HEK293 (cell line): ENCODE results near the gene NDN.

ENCODE experiments used
- AEBP2 ChIP-seq: fragments of 450-650 bp; formaldehyde crosslinking; IDR thresholded peaks from 2 replicates; pipeline ENCODE4 v1.5.1; 2016; ENCODE audit warnings: missing biosample characterization, missing genetic modification characterization, borderline replicate concordance
- ATF2 ChIP-seq: fragments of 450-650 bp; formaldehyde crosslinking; IDR thresholded peaks from 2 replicates; pipeline ENCODE4 v1.5.1; 2016; ENCODE audit warnings: missing biosample characterization, missing genetic modification characterization, low read depth
- CTCF ChIP-seq: fragments of 450-650 bp; formaldehyde crosslinking; IDR thresholded peaks from 2 replicates; pipeline ENCODE4 v1.5.1; 2016; ENCODE audit warnings: missing biosample characterization, missing genetic modification characterization
- IKZF3 ChIP-seq: fragments of 450-650 bp; IDR thresholded peaks from 2 replicates; pipeline ENCODE4 v1.5.0; 2018; ENCODE audit warnings: missing biosample characterization, mild to moderate bottlenecking, missing genetic modification characterization, moderate library complexity
- KLF17 ChIP-seq: fragments of 450-650 bp; formaldehyde crosslinking; IDR thresholded peaks from 2 replicates; pipeline ENCODE4 v1.5.1; 2016; ENCODE audit warnings: missing biosample characterization, missing genetic modification characterization
- REST ChIP-seq: fragments of 450-650 bp; formaldehyde crosslinking; IDR thresholded peaks from 2 replicates; pipeline ENCODE4 v1.5.1; 2016; ENCODE audit warnings: missing biosample characterization, missing genetic modification characterization
- ZBTB26 ChIP-seq: fragments of 450-650 bp; formaldehyde crosslinking; optimal IDR thresholded peaks from 2 replicates; pipeline ENCODE3; 2016; ENCODE audit warnings: missing biosample characterization, mild to moderate bottlenecking, missing genetic modification characterization
- ZNF138 ChIP-seq: fragments of 450-650 bp; formaldehyde crosslinking; IDR thresholded peaks from 2 replicates; pipeline ENCODE4 v1.5.1; 2016; ENCODE audit warnings: missing biosample characterization, missing genetic modification characterization, borderline replicate concordance
- ZNF404 ChIP-seq: fragments of 450-650 bp; formaldehyde crosslinking; IDR thresholded peaks from 2 replicates; pipeline ENCODE4 v1.5.1; 2017; ENCODE audit warnings: missing biosample characterization, missing genetic modification characterization
- ZNF76 ChIP-seq: fragments of 450-650 bp; formaldehyde crosslinking; IDR thresholded peaks from 2 replicates; pipeline ENCODE4; 2016; ENCODE audit warnings: low read depth, missing biosample characterization, missing genetic modification characterization, borderline replicate concordance
- ZNF777 ChIP-seq: fragments of 450-650 bp; formaldehyde crosslinking; IDR thresholded peaks from 2 replicates; pipeline ENCODE4 v1.5.1; 2017; ENCODE audit warnings: missing biosample characterization, missing genetic modification characterization, borderline replicate concordance

GRCh38 chr15:23694592-23694991, 7.5 kb upstream of the NDN start:
- no peak for TF ChIP-seq ZNF777 (tag by site-specific recombination)
- TF ChIP-seq ATF2 = no peak
- TF ChIP-seq CTCF (tag by site-specific recombination) = no peak
- no peak for TF ChIP-seq ZNF404
- TF ChIP-seq REST (tag by site-specific recombination) = no peak
- no peak for TF ChIP-seq ZNF138 (tag by site-specific recombination)
- TF ChIP-seq AEBP2 (tag by site-specific recombination) = no peak
- TF ChIP-seq KLF17 (tag by site-specific recombination) = no peak
- no peak for TF ChIP-seq ZBTB26 (tag by site-specific recombination)
- no peak for TF ChIP-seq ZNF76 (tag by site-specific recombination)
- TF ChIP-seq IKZF3 (tag by site-specific recombination) = no peak
